Natural killer cell treated with Interleukin-12 subunit alpha and Interleukin-12 subunit beta and Interleukin-15 and Interleukin-18, amount 100 ng/mL, for 72 hours (primary cell): ENCODE results near the gene PSAPL1. TPM values are rescaled to one million over a fixed set of nuclear protein-coding genes. Genes with fewer than 3 reads are reported as not detected.
"Not testable (repeated sequence)": the region's sequence is repeated elsewhere in the genome, so short reads cannot be mapped to it uniquely, and the experiment has no call there.

Experiments
- ATAC-seq, 2 donors: fragments of 150-1000 bp; cut with Tn5 transposase in 1 of 2; sonication (Bioruptor Pico), chemical (Tn5 transposase) in 1 of 2; 2 replicates each; pipeline ENCODE4 v1.10.0; 2021
- DNase-seq: peaks from one replicate; pipeline ENCODE4 v3.0.0; 2022; ENCODE audit warnings: low spot score
- H3K27ac Mint-ChIP-seq, 2 donors: 1 replicate in 1 of 2; 2 replicates in 1 of 2; pipeline ENCODE4 v1.8.0; 2022; ENCODE audit warnings: mixed read lengths in 2 of 2, mild to moderate bottlenecking in 1 of 2, moderate library complexity in 1 of 2
- H3K27me3 Mint-ChIP-seq, 2 donors: 1 replicate in 1 of 2; 2 replicates in 1 of 2; pipeline ENCODE4 v1.8.0; 2022; ENCODE audit warnings: mixed read lengths in 2 of 2
- H3K36me3 Mint-ChIP-seq: one replicate; pipeline ENCODE4 v1.8.0; 2022; ENCODE audit warnings: mixed read lengths
- H3K4me1 Mint-ChIP-seq, 2 donors: 1 replicate in 1 of 2; 2 replicates in 1 of 2; pipeline ENCODE4 v1.8.0; 2022; ENCODE audit warnings: low read depth in 2 of 2, mixed read lengths in 2 of 2, mild to moderate bottlenecking in 1 of 2
- H3K4me3 Mint-ChIP-seq: one replicate; pipeline ENCODE4 v1.8.0; 2022; ENCODE audit warnings: mixed read lengths
- H3K9me3 Mint-ChIP-seq: 2 replicates; pipeline ENCODE4 v1.8.0; 2022; ENCODE audit warnings: mixed read lengths
- total RNA-seq, 2 donors: library from RNA; stranded (reverse); gene quantifications; one replicate each; pipeline ENCODE4 v1.2.3, GENCODE V29; 2022

Gene PSAPL1
- total RNA-seq, 2 donors from 2014 or later, result not detected

DNA sequence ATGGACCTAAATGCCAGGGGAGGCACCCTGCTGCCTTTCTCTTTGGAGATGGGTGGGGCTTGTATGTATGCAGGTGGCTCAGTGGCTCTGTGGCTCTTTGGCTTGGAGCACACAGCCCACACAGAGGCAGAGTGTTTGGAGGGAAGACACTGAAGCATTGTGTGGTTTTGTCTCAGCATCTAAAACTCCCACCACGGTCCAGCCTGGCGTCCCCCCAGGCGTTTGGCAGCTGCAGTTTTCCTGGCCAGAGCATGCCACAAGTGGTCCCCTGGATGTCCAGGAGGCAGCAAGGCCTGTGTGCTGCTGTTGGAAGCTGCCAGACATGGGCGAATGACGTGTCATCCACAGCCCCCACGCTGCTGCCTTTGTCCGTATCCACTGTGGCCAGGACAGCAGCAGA lies 32.2 kb upstream of the PSAPL1 start:
- H3K4me3 Mint-ChIP-seq, result no peak overlapping the region
- no peak overlapping the region for H3K27ac Mint-ChIP-seq
- DNase-seq (no peak), ATAC-seq (no peak)
- H3K9me3 Mint-ChIP-seq, result no peaks in the 10 kb centered on the region
- H3K27me3 Mint-ChIP-seq, result peaks cover 9 to 19% of the 10 kb centered on the region in 2 donors
- peaks cover 6% of the 10 kb centered on the region in 2 donors for H3K4me1 Mint-ChIP-seq
- no peaks in the 10 kb centered on the region for H3K36me3 Mint-ChIP-seq

- Mint-ChIP-seq H3K36me3 (no peaks in the 10 kb centered on the region), H3K9me3 (no peaks in the 10 kb centered on the region), H3K4me1 (peaks cover 5 to 6% of the 10 kb centered on the region in 2 donors), H3K4me3 (no peak overlapping the region), H3K27me3 (peaks cover 11 to 22% of the 10 kb centered on the region in 2 donors), H3K27ac (no peak overlapping the region)
- ATAC-seq (no peak), DNase-seq (no peak)
These were observed 31.5 kb upstream of the PSAPL1 start for GRCh38 chr4:7466215-7466614.

DNA sequence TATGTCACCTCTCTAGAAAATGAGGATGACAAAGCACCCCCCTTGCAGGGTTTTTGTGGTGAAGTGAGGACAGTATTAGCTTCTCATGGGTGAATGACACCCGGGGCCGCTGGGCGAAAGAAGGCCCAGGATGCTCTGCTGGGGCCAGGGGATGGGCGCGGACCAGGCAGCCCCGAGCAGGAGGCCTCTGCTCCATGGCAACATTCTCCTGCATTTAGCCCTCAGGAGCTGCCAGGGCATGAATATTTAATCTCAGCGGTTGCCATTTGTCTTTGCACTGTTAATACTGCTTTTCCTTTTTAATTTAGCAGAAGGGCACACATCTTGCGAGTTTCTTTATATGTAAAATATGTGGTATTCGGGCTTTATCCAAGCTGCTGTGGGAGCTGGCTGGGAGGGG lies 30.3 kb upstream of the PSAPL1 start:
- Mint-ChIP-seq H3K27me3 (peaks cover 15 to 18% of the 10 kb centered on the region in 2 donors), H3K4me1 (peaks cover 5 to 6% of the 10 kb centered on the region in 2 donors), H3K36me3 (no peaks in the 10 kb centered on the region)

GRCh38 chr4:7464259-7464655 lies 29.5 kb upstream of the PSAPL1 start:
- DNase-seq, result no peak
- no peaks in the 10 kb centered on the region for H3K36me3 Mint-ChIP-seq
- H3K4me1 Mint-ChIP-seq, result peaks cover 5 to 6% of the 10 kb centered on the region in 2 donors
- H3K4me3 Mint-ChIP-seq, result no peak overlapping the region
- no peak for ATAC-seq
- no peak overlapping the region for H3K27ac Mint-ChIP-seq
- H3K9me3 Mint-ChIP-seq, result no peaks in the 10 kb centered on the region
- H3K27me3 Mint-ChIP-seq, result peaks cover 13 to 17% of the 10 kb centered on the region in 2 donors

More for the DNA sequence above, 30.3 kb upstream of the PSAPL1 start:
- ATAC-seq, result no peak
- Mint-ChIP-seq H3K4me3 (no peak overlapping the region), H3K27ac (no peak overlapping the region), H3K9me3 (no peaks in the 10 kb centered on the region)
- DNase-seq, result no peak

DNA sequence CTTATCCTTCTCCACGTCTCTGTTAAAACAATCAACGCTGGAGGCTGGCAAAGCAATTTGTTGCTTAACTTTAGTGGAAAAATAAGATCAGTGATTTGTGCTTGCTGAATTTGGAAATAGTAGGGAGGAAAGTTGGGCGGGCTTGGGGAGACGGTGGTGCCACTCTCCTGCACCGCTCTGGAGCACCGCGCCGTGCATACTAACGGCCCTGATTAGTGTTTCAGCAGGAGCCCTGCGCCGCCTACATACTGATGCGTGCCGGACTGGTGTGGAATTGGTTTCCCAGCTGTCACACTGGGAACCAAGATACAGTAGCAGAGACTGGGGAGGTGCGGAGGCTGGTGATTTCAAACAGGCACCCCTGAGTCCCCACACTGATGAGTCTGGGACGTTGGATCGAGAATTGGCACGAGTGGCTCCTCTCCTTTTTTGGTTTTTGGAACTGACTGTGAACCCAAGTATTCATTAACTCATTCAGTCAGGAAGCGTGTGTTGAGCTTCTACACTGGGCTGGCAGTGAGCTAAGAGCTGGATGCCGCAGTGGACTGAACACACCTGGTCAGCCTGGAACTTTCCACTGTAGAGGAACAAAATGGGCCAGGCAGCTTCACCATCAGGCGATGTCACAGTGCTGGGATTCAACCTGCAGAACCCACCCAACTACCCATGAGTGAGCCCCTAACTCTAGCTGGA lies 29.0 kb upstream of the PSAPL1 start:
- no peak overlapping the region for H3K27ac Mint-ChIP-seq

DNA sequence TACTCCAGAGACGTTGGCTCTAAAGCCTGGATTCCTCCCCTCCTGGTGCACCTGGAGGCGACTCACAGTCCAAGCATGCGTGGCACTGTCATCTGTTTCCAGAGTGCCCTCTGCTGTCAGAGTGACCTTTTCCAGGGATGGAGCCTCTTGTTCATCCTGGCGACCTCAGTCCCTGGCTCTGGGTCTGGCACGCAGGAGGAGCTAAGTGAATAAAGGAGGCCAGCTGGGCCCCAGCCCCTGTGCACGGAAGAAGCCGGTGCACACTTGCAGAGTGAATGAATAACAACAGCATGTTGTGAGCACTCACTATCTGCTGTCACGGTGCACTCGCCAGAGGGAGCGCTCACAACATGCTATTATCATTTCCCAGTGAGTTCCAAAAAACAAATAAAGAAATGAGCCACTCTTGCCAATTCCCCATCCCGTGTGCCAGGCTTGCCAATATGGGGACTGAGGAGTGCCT lies 27.8 kb upstream of the PSAPL1 start:
- Mint-ChIP-seq H3K9me3 (no peaks in the 10 kb centered on the region), H3K27ac (no peak overlapping the region)
- ATAC-seq, result no peak

More for the DNA sequence above, 29.0 kb upstream of the PSAPL1 start:
- Mint-ChIP-seq H3K4me1 (peaks cover under 1% of the 10 kb centered on the region in 2 donors), H3K36me3 (no peaks in the 10 kb centered on the region), H3K9me3 (no peaks in the 10 kb centered on the region), H3K27me3 (peaks cover 9 to 12% of the 10 kb centered on the region in 2 donors), H3K4me3 (no peak overlapping the region)
- ATAC-seq (no peak), DNase-seq (no peak)

DNA sequence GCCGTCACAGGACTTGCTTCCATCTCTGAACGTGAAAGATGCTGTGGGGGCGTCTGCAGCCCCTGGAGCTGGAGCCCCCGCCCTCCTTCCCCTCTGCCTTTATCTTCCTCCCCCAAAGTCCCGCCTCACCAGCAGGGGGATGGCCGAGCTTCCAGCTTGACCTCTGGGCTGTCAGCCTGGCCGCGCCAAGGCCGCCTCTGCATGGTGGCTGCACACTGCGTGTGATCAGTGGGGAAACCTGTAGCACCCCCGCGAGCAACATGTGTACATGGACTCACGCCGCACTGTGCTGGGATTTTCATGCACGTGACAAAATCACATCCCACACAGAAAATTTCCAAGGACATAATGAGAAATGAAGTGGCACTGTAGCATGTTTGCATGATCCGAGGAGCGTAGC lies 26.5 kb upstream of the PSAPL1 start:
- Mint-ChIP-seq H3K4me3 (no peak overlapping the region), H3K27ac (no peak overlapping the region), H3K4me1 (no peaks in the 10 kb centered on the region), H3K36me3 (no peaks in the 10 kb centered on the region), H3K27me3 (peaks cover 9 to 10% of the 10 kb centered on the region in 2 donors), H3K9me3 (no peaks in the 10 kb centered on the region)
- ATAC-seq, result no peak
- no peak for DNase-seq

More for the DNA sequence above, 27.8 kb upstream of the PSAPL1 start:
- Mint-ChIP-seq H3K4me3 (no peak overlapping the region), H3K36me3 (no peaks in the 10 kb centered on the region), H3K27me3 (peaks cover 9 to 10% of the 10 kb centered on the region in 2 donors), H3K4me1 (no peaks in the 10 kb centered on the region)
- DNase-seq, result no peak

DNA sequence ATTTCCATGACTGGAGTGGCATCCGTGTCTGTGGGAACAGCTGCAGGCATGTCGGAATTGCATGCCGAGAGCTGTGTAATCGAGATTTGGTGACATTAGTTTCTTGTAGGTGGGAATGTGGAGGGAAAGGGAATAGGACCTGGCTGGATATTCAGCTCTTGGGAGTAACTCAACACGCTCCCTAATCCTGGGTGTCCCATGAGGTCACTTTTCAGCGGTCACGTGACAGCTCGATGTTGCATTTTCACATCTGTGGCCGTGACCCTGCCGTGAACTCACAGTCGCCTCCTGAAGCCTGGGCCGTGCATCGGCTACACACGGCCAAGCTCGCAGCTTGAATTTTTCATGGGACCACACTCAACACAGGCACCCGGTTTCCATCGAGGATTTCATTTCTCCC lies 25.8 kb upstream of the PSAPL1 start:
- Mint-ChIP-seq H3K4me1 (no peaks in the 10 kb centered on the region), H3K9me3 (no peaks in the 10 kb centered on the region), H3K36me3 (no peaks in the 10 kb centered on the region), H3K4me3 (no peak overlapping the region), H3K27me3 (peaks cover 9 to 10% of the 10 kb centered on the region in 2 donors), H3K27ac (no peak overlapping the region)
- DNase-seq, result no peak
- ATAC-seq, result no peak

DNA sequence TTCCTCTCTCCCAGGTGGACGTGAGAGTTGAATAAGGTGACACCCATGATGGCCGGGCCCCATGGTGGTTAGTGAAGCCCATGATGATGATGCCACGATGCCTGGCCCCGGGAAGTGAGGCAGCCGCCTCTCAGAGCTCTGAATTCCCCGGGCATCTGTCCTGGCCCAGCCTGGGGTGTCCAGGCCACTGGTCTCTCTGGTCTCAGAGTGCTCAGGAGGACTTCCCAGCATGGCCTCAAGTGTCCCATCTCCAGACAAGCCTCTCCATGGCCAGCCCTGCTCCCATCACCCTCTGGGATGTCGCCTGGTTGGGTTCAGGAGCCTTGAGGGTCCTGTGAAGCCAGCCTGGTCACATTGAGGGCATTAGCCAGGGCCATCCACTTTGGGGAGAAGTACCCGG lies 24.7 kb upstream of the PSAPL1 start:
- H3K36me3 Mint-ChIP-seq, result no peaks in the 10 kb centered on the region
- DNase-seq (no peak), ATAC-seq (no peak)
- no peak overlapping the region for H3K4me3 Mint-ChIP-seq
- H3K27ac Mint-ChIP-seq, result no peak overlapping the region
- H3K27me3 Mint-ChIP-seq, result peaks cover 9 to 10% of the 10 kb centered on the region in 2 donors
- no peaks in the 10 kb centered on the region for H3K9me3 Mint-ChIP-seq
- no peaks in the 10 kb centered on the region for H3K4me1 Mint-ChIP-seq

DNA sequence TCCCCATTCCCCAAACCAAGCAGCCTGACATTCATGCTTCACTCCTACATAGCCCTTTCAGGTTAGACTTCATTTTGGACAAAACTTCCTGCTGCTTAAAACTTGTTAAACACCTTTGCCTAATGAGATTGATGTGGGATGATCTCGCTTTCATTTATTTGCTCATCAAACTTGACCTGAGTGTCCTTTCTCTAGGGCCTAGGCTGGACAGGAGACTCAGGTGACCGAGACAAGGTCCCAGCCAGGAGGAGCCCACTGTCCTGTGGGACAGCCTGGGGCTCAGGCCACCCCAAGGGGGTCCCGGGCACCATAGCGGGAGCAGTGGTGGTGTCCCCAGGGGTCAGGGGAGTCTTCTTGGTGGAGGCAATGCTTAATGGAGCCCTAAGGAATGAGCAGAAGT lies 23.7 kb upstream of the PSAPL1 start:
- Mint-ChIP-seq H3K36me3 (no peaks in the 10 kb centered on the region), H3K27me3 (peaks cover 9 to 10% of the 10 kb centered on the region in 2 donors), H3K9me3 (no peaks in the 10 kb centered on the region), H3K27ac (no peak overlapping the region), H3K4me3 (no peak overlapping the region), H3K4me1 (no peaks in the 10 kb centered on the region)
- DNase-seq (no peak), ATAC-seq (no peak)

- DNase-seq (no peak), ATAC-seq (no peak)
- H3K9me3 Mint-ChIP-seq, result no peaks in the 10 kb centered on the region
- peaks cover 9 to 10% of the 10 kb centered on the region in 2 donors for H3K27me3 Mint-ChIP-seq
- H3K4me3 Mint-ChIP-seq, result no peak overlapping the region
- no peaks in the 10 kb centered on the region for H3K4me1 Mint-ChIP-seq
- H3K27ac Mint-ChIP-seq, result no peak overlapping the region
- no peaks in the 10 kb centered on the region for H3K36me3 Mint-ChIP-seq
These were observed 23.3 kb upstream of the PSAPL1 start for GRCh38 chr4:7458066-7458425.

GRCh38 chr4:7457201-7458065 lies 22.7 kb upstream of the PSAPL1 start:
- Mint-ChIP-seq H3K4me1 (no peaks in the 10 kb centered on the region), H3K9me3 (no peaks in the 10 kb centered on the region), H3K36me3 (no peaks in the 10 kb centered on the region), H3K27ac (no peak overlapping the region), H3K27me3 (peaks cover 7 to 10% of the 10 kb centered on the region in 2 donors), H3K4me3 (no peak overlapping the region)
- ATAC-seq (no peak), DNase-seq (no peak)

DNA sequence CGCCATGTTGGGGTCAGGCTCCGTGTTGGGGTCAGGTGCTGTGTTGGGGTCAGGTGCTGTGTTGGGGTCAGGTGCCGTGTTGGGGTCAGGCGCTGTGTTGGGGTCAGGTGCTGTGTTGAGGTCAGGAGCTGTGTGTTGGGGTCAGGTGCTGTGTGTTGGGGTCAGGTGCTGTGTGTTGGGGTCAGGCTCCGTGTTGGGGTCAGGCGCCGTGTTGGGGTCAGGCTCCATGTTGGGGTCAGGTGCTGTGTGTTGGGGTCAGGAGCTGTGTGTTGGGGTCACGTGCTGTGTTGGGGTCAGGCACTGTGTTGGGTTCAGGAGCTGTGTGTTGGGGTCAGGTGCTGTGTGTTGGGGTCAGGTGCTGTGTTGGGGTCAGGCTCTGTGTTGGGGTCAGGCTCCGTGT lies 18.1 kb upstream of the PSAPL1 start:
- not testable (repeated sequence) for H3K27me3 Mint-ChIP-seq, ATAC-seq, DNase-seq, H3K4me1 Mint-ChIP-seq, H3K9me3 Mint-ChIP-seq, H3K27ac Mint-ChIP-seq, H3K4me3 Mint-ChIP-seq, H3K36me3 Mint-ChIP-seq

GRCh38 chr4:7451800-7452199 lies 17.1 kb upstream of the PSAPL1 start:
- DNase-seq (no peak), ATAC-seq (no peak)
- Mint-ChIP-seq H3K27me3 (peaks cover 0 to 4% of the 10 kb centered on the region in 2 donors), H3K36me3 (no peaks in the 10 kb centered on the region), H3K4me1 (no peaks in the 10 kb centered on the region), H3K4me3 (no peak overlapping the region), H3K9me3 (no peaks in the 10 kb centered on the region), H3K27ac (no peak overlapping the region)
